ENCODE results near the gene LIG1.
A peak's percentile ranks its signal among the peaks of the same experiment; 100 is the strongest.

The LIG1 gene

GRCh38 chr19:48170817-48171347, 738 bp upstream of the LIG1 start:
- H3K4me3 ChIP-seq (ENCODE audit: control insufficient read depth, low read depth, low read length) = peak overlapping the region; percentile 97
- TF ChIP-seq, protein P1, sequence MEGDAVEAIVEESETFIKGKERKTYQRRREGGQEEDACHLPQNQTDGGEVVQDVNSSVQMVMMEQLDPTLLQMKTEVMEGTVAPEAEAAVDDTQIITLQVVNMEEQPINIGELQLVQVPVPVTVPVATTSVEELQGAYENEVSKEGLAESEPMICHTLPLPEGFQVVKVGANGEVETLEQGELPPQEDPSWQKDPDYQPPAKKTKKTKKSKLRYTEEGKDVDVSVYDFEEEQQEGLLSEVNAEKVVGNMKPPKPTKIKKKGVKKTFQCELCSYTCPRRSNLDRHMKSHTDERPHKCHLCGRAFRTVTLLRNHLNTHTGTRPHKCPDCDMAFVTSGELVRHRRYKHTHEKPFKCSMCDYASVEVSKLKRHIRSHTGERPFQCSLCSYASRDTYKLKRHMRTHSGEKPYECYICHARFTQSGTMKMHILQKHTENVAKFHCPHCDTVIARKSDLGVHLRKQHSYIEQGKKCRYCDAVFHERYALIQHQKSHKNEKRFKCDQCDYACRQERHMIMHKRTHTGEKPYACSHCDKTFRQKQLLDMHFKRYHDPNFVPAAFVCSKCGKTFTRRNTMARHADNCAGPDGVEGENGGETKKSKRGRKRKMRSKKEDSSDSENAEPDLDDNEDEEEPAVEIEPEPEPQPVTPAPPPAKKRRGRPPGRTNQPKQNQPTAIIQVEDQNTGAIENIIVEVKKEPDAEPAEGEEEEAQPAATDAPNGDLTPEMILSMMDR (IDR thresholded peaks at IDR 0.05; ENCODE audit: control insufficient read depth, insufficient read depth, low read depth, low read length, missing control alignments) = no peak
- DNase-seq (ENCODE audit: low read depth) = no peak

GRCh38 chr19:48169578-48169938, 586 bp downstream of the LIG1 start:
- TF ChIP-seq, protein P1 (IDR thresholded peaks at IDR 0.05; ENCODE audit: control insufficient read depth, insufficient read depth, low read depth, low read length, missing control alignments) = no peak
- no peak for DNase-seq (ENCODE audit: low read depth)
- peak overlapping the region; percentile 97 for H3K4me3 ChIP-seq (ENCODE audit: control insufficient read depth, low read depth, low read length)

- TF ChIP-seq, protein P1 (IDR thresholded peaks at IDR 0.05; ENCODE audit: control insufficient read depth, insufficient read depth, low read depth, low read length, missing control alignments) = no peak
- DNase-seq (ENCODE audit: low read depth) = no peak
- H3K4me3 ChIP-seq (ENCODE audit: control insufficient read depth, low read depth, low read length) = no peak overlapping the region
These were observed 1.5 kb downstream of the LIG1 start for GRCh38 chr19:48168689-48169088.

- no peak for DNase-seq (ENCODE audit: low read depth)
- H3K4me3 ChIP-seq (ENCODE audit: control insufficient read depth, low read depth, low read length) = no peak overlapping the region
- TF ChIP-seq, protein P1 (IDR thresholded peaks at IDR 0.05; ENCODE audit: control insufficient read depth, insufficient read depth, low read depth, low read length, missing control alignments) = no peak
These were observed 11.8 kb downstream of the LIG1 start for GRCh38 chr19:48158210-48158790.

DNA sequence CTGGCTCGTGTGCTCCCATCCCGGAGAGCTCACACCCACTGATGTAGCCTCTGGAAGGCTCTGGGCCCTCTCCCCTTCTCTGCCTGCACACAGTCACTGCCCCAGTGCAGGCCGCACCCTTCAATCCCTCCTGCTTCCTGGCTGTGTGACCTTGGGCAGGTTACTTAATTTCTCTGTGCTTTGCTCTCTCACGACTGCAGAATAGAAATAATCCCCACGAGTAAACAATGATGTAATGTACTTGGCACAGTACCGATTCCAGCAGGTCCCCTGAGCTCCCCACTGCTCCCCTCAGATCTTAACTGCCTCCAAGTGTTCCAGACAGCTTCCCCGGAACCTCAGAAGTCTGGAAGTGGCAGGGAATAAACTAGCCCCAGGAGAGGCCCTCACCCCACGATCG, 16.1 kb downstream of the LIG1 start:
- H3K4me3 ChIP-seq (ENCODE audit: control insufficient read depth, low read depth, low read length) = no peak overlapping the region
- no peak for DNase-seq (ENCODE audit: low read depth)
- TF ChIP-seq, protein P1 (IDR thresholded peaks at IDR 0.05; ENCODE audit: control insufficient read depth, insufficient read depth, low read depth, low read length, missing control alignments) = no peak

GRCh38 chr19:48152551-48152950, 17.6 kb downstream of the LIG1 start:
- DNase-seq (ENCODE audit: low read depth) = peak; percentile 14
- TF ChIP-seq, protein P1 (IDR thresholded peaks at IDR 0.05; ENCODE audit: control insufficient read depth, insufficient read depth, low read depth, low read length, missing control alignments) = peak; percentile 70

More at GRCh38 chr19:48152551-48152950, 17.6 kb downstream of the LIG1 start:
- no peak overlapping the region for H3K4me3 ChIP-seq (ENCODE audit: control insufficient read depth, low read depth, low read length)
